Endothelial cell (in vitro differentiated cells): ENCODE measurements around the gene TFDP3. TPM values are rescaled to one million over a fixed set of nuclear protein-coding genes. Genes with fewer than 3 reads are reported as not detected.

Experiments
- DNase-seq: peaks from one replicate; pipeline ENCODE4 v3.0.0; 2021; ENCODE audit warnings: low spot score
- H3K27ac Mint-ChIP-seq: one replicate; pipeline ENCODE4 v1.8.0; 2021; ENCODE audit warnings: mixed read lengths, inconsistent platforms; ENCODE audit not compliant: unreplicated experiment
- H3K27me3 Mint-ChIP-seq: one replicate; pipeline ENCODE4 v1.8.0; 2021; ENCODE audit warnings: mild to moderate bottlenecking, moderate library complexity, mixed read lengths, inconsistent platforms; ENCODE audit not compliant: unreplicated experiment
- H3K36me3 Mint-ChIP-seq: one replicate; pipeline ENCODE4 v1.8.0; 2021; ENCODE audit warnings: mild to moderate bottlenecking, low read depth, mixed read lengths, inconsistent platforms; ENCODE audit not compliant: unreplicated experiment
- H3K4me1 Mint-ChIP-seq: one replicate; pipeline ENCODE4 v1.8.0; 2021; ENCODE audit warnings: mild to moderate bottlenecking, mixed read lengths, inconsistent platforms; ENCODE audit not compliant: unreplicated experiment
- H3K4me3 Mint-ChIP-seq: one replicate; pipeline ENCODE4 v1.8.0; 2021; ENCODE audit warnings: mild to moderate bottlenecking, mixed read lengths, inconsistent platforms; ENCODE audit not compliant: unreplicated experiment
- H3K9me3 Mint-ChIP-seq: one replicate; pipeline ENCODE4 v1.8.0; 2021; ENCODE audit warnings: mixed read lengths, inconsistent platforms; ENCODE audit not compliant: unreplicated experiment
- total RNA-seq: library from RNA; stranded (reverse); fragmentation: NEBNext Ultra II Directional; extraction: Animal tissue kit (Norgen Biotek cat#: 25700); gene quantifications from one replicate; pipeline ENCODE4 v1.2.1, GENCODE V29; 2021; ENCODE audit not compliant: unreplicated experiment
- TF ChIP-seq, protein P1 (sequence below): fragments of 200-600 bp; sonication (generic); IDR thresholded peaks from one replicate; pipeline ENCODE4 v1.5.0; 2021; ENCODE audit warnings: antibody characterized with exemption; ENCODE audit not compliant: unreplicated experiment

TFDP3 gene
- total RNA-seq, 1 donor from 2014 or later: 0.15 TPM

DNA sequence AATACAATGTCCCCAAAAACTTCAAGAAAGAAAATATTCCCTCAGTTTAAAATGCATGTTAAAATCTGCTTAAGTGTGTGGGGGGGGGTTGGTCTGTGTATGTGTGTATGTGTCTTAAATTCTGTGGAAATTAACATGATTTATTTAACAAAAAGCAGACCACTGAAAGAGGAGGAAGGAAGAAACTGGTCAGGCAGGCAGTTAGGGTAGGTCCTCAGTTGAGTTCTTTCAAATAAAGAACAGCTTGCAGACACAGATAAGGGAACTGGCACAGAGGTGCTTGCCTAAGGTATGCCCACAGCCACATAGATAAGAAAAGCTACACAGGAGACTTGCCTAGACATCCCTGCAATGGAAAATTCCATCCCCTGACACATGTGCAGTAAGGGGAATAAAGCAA is 28.8 kb upstream of the TFDP3 start:
- Mint-ChIP-seq H3K27me3 (peaks cover 2% of the 10 kb centered on the region), H3K4me1 (peaks cover 17% of the 10 kb centered on the region), H3K4me3 (no peak overlapping the region), H3K9me3 (no peaks in the 10 kb centered on the region), H3K36me3 (no peaks in the 10 kb centered on the region), H3K27ac (no peak overlapping the region)
- TF ChIP-seq, protein P1, sequence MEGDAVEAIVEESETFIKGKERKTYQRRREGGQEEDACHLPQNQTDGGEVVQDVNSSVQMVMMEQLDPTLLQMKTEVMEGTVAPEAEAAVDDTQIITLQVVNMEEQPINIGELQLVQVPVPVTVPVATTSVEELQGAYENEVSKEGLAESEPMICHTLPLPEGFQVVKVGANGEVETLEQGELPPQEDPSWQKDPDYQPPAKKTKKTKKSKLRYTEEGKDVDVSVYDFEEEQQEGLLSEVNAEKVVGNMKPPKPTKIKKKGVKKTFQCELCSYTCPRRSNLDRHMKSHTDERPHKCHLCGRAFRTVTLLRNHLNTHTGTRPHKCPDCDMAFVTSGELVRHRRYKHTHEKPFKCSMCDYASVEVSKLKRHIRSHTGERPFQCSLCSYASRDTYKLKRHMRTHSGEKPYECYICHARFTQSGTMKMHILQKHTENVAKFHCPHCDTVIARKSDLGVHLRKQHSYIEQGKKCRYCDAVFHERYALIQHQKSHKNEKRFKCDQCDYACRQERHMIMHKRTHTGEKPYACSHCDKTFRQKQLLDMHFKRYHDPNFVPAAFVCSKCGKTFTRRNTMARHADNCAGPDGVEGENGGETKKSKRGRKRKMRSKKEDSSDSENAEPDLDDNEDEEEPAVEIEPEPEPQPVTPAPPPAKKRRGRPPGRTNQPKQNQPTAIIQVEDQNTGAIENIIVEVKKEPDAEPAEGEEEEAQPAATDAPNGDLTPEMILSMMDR: no peak
- DNase-seq: no peak

DNA sequence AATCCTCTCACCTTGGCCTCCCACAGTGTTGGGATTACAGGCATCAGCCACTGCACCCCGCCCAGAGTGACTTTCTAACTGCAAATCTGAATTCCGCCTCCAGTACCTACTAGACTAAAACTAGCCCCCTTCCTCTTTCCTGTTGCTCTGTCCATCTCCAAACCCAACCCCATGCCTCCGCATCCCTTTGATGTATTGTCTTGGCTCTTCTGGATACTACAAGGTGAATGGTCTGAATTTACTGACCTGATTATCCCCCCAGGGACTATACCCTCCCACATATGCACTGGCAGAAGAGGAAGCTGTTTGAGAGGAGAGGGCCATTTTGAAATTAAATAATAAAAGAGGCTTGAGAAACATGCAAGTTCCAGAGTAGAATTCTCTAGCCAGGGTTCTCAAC is 17.7 kb upstream of the TFDP3 start:
- Mint-ChIP-seq H3K36me3 (no peaks in the 10 kb centered on the region), H3K4me1 (peaks cover 2% of the 10 kb centered on the region), H3K9me3 (no peaks in the 10 kb centered on the region), H3K4me3 (no peak overlapping the region), H3K27ac (no peak overlapping the region), H3K27me3 (no peaks in the 10 kb centered on the region)
- DNase-seq: no peak
- TF ChIP-seq, protein P1: no peak

DNA sequence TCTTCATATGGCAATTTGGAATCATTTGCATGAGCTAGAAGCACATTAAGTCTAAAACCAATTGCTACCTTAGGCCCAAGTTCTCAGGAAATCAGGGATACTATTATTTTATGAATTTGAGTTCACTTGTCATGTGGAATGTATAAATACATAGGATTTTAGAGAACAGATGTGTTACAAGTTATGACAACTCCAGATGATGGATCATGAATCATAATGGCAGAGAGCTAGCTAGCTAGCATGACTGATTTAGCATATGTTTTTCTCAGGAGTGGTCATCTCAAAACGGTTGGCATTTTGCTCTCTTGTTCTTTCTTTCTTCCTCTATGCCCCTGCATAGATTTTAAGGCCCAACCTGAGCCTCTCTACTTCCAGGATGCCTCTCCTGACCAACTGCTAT is 14.2 kb upstream of the TFDP3 start:
- H3K9me3 Mint-ChIP-seq: no peaks in the 10 kb centered on the region
- no peaks in the 10 kb centered on the region for H3K27me3 Mint-ChIP-seq
- no peaks in the 10 kb centered on the region for H3K36me3 Mint-ChIP-seq
- no peak for DNase-seq
- TF ChIP-seq, protein P1: no peak
- no peak overlapping the region for H3K4me3 Mint-ChIP-seq
- no peak overlapping the region for H3K27ac Mint-ChIP-seq
- H3K4me1 Mint-ChIP-seq: peaks cover 2% of the 10 kb centered on the region

DNA sequence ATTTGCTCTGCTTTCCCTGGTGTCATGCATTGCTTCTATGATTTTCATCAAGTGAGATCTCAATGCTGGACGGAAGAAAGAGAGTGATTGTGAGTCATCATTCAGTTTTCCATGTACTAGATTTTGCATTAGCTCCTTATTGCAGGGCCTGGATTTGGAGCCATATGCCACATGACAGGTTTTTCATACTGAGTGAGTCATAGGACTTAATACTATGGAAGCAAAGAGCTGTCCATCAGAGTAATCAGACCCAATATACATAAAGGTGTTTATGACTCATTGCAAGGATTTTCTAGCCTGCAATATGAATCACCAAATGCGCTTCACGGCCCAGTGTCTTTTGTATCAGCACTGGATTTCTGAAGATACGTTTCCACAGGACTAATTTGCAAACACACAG is 11.2 kb upstream of the TFDP3 start:
- no peak for DNase-seq
- peaks cover 5% of the 10 kb centered on the region for H3K4me1 Mint-ChIP-seq
- no peak overlapping the region for H3K4me3 Mint-ChIP-seq
- no peak overlapping the region for H3K27ac Mint-ChIP-seq
- no peaks in the 10 kb centered on the region for H3K27me3 Mint-ChIP-seq
- H3K9me3 Mint-ChIP-seq: no peaks in the 10 kb centered on the region
- TF ChIP-seq, protein P1: no peak
- no peaks in the 10 kb centered on the region for H3K36me3 Mint-ChIP-seq

DNA sequence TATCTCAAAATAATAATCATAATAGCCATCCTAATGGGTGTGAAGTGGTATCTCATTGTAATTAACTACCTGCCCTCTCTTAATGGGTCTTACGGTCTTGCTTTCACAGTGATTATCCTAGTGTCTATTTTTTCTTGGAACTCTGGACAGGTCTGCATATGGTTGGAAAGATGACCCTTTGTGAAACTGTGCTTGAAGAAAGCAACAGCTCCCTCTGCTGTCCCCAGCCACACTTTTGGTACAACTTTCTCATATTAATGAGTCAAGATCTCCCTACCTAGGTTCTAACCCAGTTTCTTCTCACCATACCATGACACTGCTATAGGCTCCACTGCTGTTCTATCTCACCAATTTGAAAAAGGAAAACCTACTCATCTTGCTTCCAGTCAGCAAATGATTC is 2.4 kb downstream of the TFDP3 start:
- Mint-ChIP-seq H3K36me3 (no peaks in the 10 kb centered on the region), H3K27me3 (peaks cover 2% of the 10 kb centered on the region)
- DNase-seq: peak; percentile 12

More for the DNA sequence above, 2.4 kb downstream of the TFDP3 start:
- TF ChIP-seq, protein P1: no peak
- Mint-ChIP-seq H3K27ac (no peak overlapping the region), H3K9me3 (no peaks in the 10 kb centered on the region), H3K4me1 (peaks cover 9% of the 10 kb centered on the region), H3K4me3 (no peak overlapping the region)
